BLaER1 (cell line): ENCODE measurements around the gene IFNAR1.

Experiments
- H3K27ac ChIP-seq: shearing (Covaris generic); formaldehyde crosslinking; 2 replicates; pipeline ENCODE4 v1.8.1; 2022
- H3K27me3 ChIP-seq: shearing (Covaris generic); formaldehyde crosslinking; 2 replicates; pipeline ENCODE4 v1.8.1; 2022
- H3K36me3 ChIP-seq: shearing (Covaris generic); formaldehyde crosslinking; 2 replicates; pipeline ENCODE4 v1.8.1; 2022
- H3K4me1 ChIP-seq: shearing (Covaris generic); formaldehyde crosslinking; 2 replicates; pipeline ENCODE4 v1.8.1; 2022
- H3K4me2 ChIP-seq: shearing (Covaris generic); formaldehyde crosslinking; 2 replicates; pipeline ENCODE4 v1.8.1; 2022
- H3K4me3 ChIP-seq: shearing (Covaris generic); formaldehyde crosslinking; 2 replicates; pipeline ENCODE4 v1.8.1; 2022
- H3K9ac ChIP-seq: shearing (Covaris generic); formaldehyde crosslinking; 2 replicates; pipeline ENCODE4 v1.8.1; 2022
- H3K9me3 ChIP-seq: shearing (Covaris generic); formaldehyde crosslinking; 2 replicates; pipeline ENCODE4 v1.8.1; 2022
- H4K20me1 ChIP-seq: shearing (Covaris generic); formaldehyde crosslinking; 2 replicates; pipeline ENCODE4 v1.8.1; 2022
- Cebpa-rat ChIP-seq: shearing (Covaris generic); IDR thresholded peaks from 2 replicates; pipeline ENCODE4 v1.8.1; 2022

IFNAR1 gene

GRCh38 chr21:33334824-33335223 is 10.1 kb downstream of the IFNAR1 start:
- Histone ChIP-seq H3K4me2 (no peak overlapping the region), H3K9me3 (peaks cover 56% of the 10 kb centered on the region), H4K20me1 (peaks cover 43% of the 10 kb centered on the region), H3K27ac (no peak overlapping the region), H3K4me3 (no peak overlapping the region), H3K9ac (no peak overlapping the region), H3K27me3 (no peaks in the 10 kb centered on the region), H3K36me3 (peaks cover 74% of the 10 kb centered on the region), H3K4me1 (peaks cover 6% of the 10 kb centered on the region; the same call in 1 of the 2 replicates)
- TF ChIP-seq Cebpa-rat = no peak

DNA sequence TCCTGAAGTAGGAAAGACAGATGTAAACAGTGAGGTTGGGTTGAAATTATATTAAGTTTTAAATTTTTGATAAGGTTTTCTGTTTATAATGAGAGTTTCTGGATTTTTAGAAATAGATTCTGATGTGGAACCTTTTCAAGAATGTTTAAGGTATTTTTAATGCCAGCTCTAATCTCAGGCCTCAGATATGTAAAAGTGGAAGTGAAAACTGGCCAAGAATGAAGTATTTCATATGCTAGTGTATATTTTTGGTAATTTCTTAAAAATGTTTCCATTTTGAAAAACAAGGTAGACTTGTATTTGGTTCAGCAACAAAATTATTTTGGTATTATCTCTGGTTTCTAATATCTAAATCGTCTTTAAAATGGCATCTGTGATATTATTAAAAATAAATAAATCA is 14.4 kb downstream of the IFNAR1 start:
- Histone ChIP-seq H4K20me1 (peaks cover 41% of the 10 kb centered on the region), H3K4me2 (no peak overlapping the region), H3K36me3 (peaks cover 75% of the 10 kb centered on the region), H3K27ac (no peak overlapping the region), H3K9me3 (peaks cover 14% of the 10 kb centered on the region), H3K4me3 (no peak overlapping the region), H3K27me3 (no peaks in the 10 kb centered on the region), H3K9ac (no peak overlapping the region), H3K4me1 (no peaks in the 10 kb centered on the region)
- TF ChIP-seq Cebpa-rat = no peak

DNA sequence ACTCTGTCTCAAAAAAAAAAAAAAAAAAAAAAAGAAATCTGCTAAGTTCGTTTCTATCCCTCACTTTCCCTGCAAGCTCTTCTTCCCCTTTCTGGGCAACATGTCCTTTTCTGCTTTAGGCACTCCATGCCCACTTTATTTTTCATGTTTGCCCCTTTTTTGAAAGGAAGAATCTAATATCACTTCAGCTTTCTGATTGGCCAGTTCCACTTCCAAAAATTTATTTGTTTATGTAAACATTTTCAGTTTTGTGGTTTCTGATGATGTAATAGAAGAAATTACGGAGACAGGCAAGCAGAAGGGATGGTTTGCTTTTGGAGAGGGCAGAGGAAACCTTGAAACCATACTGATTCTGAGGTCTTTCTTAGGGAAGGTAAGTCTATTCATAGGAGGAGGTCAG is 15.1 kb downstream of the IFNAR1 start:
- Histone ChIP-seq H4K20me1 (peaks cover 34% of the 10 kb centered on the region), H3K4me3 (no peak overlapping the region), H3K4me2 (no peak overlapping the region), H3K9me3 (peaks cover 7% of the 10 kb centered on the region), H3K4me1 (no peaks in the 10 kb centered on the region), H3K36me3 (peaks cover 76% of the 10 kb centered on the region), H3K27me3 (no peaks in the 10 kb centered on the region), H3K27ac (no peak overlapping the region), H3K9ac (no peak overlapping the region)
- no peak for TF ChIP-seq Cebpa-rat

DNA sequence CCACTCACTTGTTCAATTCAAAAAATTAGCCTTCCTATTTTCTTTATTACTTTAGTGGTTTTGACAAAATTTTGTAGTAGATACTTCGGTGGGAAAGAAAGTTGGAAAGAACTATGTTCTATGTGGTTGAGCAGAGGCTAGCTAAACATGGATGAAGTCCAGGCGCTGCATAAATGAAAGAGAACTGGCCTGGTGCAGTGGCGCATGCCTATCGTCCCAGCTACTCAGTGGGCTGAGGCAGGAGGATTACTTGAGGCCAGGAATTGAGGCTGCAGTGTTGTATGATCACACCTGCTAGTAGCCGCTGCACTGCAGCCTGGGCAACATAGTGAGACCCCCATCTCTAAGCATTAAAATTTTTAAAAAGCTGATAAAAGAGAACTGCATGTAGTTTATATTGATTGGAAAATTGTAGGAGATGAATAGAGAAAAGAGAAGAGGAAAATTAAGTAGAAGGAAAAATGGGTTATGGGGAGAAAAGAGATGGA is 21.0 kb downstream of the IFNAR1 start:
- no peak overlapping the region for H3K4me3 ChIP-seq
- H3K36me3 ChIP-seq = peaks cover 93% of the 10 kb centered on the region
- H3K27ac ChIP-seq = no peak overlapping the region

GRCh38 chr21:33348706-33349105 is 23.9 kb downstream of the IFNAR1 start:
- H3K4me1 ChIP-seq = no peaks in the 10 kb centered on the region
- H3K9ac ChIP-seq = no peak overlapping the region
- TF ChIP-seq Cebpa-rat = no peak
- H3K4me3 ChIP-seq = no peak overlapping the region
- H3K4me2 ChIP-seq = no peak overlapping the region
- H3K36me3 ChIP-seq = peaks cover 95% of the 10 kb centered on the region
- H3K27me3 ChIP-seq = no peaks in the 10 kb centered on the region
- no peaks in the 10 kb centered on the region for H4K20me1 ChIP-seq
- H3K27ac ChIP-seq = no peak overlapping the region
- no peaks in the 10 kb centered on the region for H3K9me3 ChIP-seq

More for the DNA sequence above, 21.0 kb downstream of the IFNAR1 start:
- Histone ChIP-seq H3K27me3 (no peaks in the 10 kb centered on the region), H3K4me2 (no peak overlapping the region), H3K9ac (no peak overlapping the region), H4K20me1 (0 out of 2 replicates have a peak, but pooled peaks cover 5% of the 10 kb centered on the region), H3K9me3 (no peaks in the 10 kb centered on the region), H3K4me1 (no peaks in the 10 kb centered on the region)
- no peak for TF ChIP-seq Cebpa-rat

DNA sequence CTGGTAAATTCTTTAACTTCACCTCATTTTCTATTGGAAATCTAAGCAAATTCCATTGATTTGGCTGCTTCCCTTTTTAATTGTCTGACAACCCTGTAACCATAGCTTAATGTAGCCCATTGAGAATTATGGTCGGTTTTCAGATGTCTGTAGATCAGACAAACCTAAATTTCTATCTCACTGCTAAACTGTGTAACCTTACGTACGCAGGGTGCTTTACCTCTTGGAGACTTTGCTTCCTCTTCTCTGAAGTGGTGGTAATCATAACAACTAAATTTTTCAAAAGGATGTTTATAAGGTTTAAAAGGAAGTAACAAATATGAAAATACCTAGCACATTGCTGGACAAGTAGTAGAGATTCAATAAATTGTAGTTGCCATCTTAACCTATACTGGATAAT is 25.9 kb downstream of the IFNAR1 start:
- Histone ChIP-seq H3K36me3 (peaks cover 92% of the 10 kb centered on the region), H3K4me2 (no peak overlapping the region), H3K27me3 (no peaks in the 10 kb centered on the region), H4K20me1 (no peaks in the 10 kb centered on the region), H3K4me1 (no peaks in the 10 kb centered on the region), H3K27ac (no peak overlapping the region), H3K9ac (no peak overlapping the region), H3K4me3 (no peak overlapping the region), H3K9me3 (no peaks in the 10 kb centered on the region)
- TF ChIP-seq Cebpa-rat = no peak

DNA sequence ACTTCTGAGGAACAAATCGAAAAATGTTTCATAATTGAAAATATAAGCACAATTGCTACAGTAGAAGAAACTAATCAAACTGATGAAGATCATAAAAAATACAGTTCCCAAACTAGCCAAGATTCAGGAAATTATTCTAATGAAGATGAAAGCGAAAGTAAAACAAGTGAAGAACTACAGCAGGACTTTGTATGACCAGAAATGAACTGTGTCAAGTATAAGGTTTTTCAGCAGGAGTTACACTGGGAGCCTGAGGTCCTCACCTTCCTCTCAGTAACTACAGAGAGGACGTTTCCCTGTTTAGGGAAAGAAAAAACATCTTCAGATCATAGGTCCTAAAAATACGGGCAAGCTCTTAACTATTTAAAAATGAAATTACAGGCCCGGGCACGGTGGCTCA is 30.6 kb downstream of the IFNAR1 start:
- Histone ChIP-seq H3K4me2 (no peak overlapping the region), H3K27ac (no peak overlapping the region), H4K20me1 (no peaks in the 10 kb centered on the region), H3K4me3 (no peak overlapping the region), H3K27me3 (no peaks in the 10 kb centered on the region), H3K9ac (no peak overlapping the region), H3K9me3 (no peaks in the 10 kb centered on the region), H3K4me1 (peaks cover 5% of the 10 kb centered on the region), H3K36me3 (peaks cover 71% of the 10 kb centered on the region)
- TF ChIP-seq Cebpa-rat = no peak

GRCh38 chr21:33355996-33356395 is 31.2 kb downstream of the IFNAR1 start:
- Histone ChIP-seq H3K9me3 (no peaks in the 10 kb centered on the region), H4K20me1 (no peaks in the 10 kb centered on the region), H3K4me1 (peaks cover 11% of the 10 kb centered on the region), H3K4me3 (no peak overlapping the region), H3K9ac (no peak overlapping the region), H3K4me2 (no peak overlapping the region), H3K27ac (no peak overlapping the region), H3K27me3 (no peaks in the 10 kb centered on the region), H3K36me3 (peaks cover 64% of the 10 kb centered on the region)
- no peak for TF ChIP-seq Cebpa-rat

- H4K20me1 ChIP-seq = no peaks in the 10 kb centered on the region
- H3K27ac ChIP-seq = no peak overlapping the region
- H3K27me3 ChIP-seq = no peaks in the 10 kb centered on the region
- no peak overlapping the region for H3K4me3 ChIP-seq
- H3K9ac ChIP-seq = no peak overlapping the region
- TF ChIP-seq Cebpa-rat = no peak
- H3K9me3 ChIP-seq = no peaks in the 10 kb centered on the region
- peaks cover 53% of the 10 kb centered on the region for H3K36me3 ChIP-seq
- no peak overlapping the region for H3K4me2 ChIP-seq
- peaks cover 23% of the 10 kb centered on the region for H3K4me1 ChIP-seq
These were observed 32.4 kb downstream of the IFNAR1 start for GRCh38 chr21:33357177-33357576.

GRCh38 chr21:33359446-33359845 is 34.7 kb downstream of the IFNAR1 start:
- Histone ChIP-seq H3K4me3 (no peak overlapping the region), H4K20me1 (no peaks in the 10 kb centered on the region), H3K9ac (no peak overlapping the region), H3K4me2 (no peak overlapping the region), H3K36me3 (peaks cover 34% of the 10 kb centered on the region), H3K4me1 (peaks cover 27% of the 10 kb centered on the region), H3K27ac (no peak overlapping the region), H3K27me3 (no peaks in the 10 kb centered on the region), H3K9me3 (no peaks in the 10 kb centered on the region)
- no peak for TF ChIP-seq Cebpa-rat

DNA sequence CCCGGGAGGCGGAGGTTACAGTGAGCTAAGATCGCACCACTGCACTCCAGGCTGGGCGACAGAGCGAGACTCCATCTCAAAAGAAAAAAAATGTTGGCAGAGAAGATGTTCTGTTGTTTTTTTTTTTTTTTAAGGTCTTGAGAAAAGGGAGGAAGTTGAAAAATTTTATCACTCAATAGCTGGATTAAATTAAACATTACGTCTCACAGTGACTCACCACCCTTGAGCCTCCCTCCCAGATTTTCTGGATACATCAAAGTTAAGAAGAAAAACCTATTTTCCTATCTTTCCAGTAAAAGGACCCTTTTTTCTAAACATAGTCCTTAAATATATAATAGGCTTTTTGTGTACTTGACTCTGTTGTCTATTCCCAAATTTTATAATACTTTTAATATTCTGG is 35.5 kb downstream of the IFNAR1 start:
- no peak overlapping the region for H3K9ac ChIP-seq
- H3K4me3 ChIP-seq = no peak overlapping the region
- no peaks in the 10 kb centered on the region for H3K9me3 ChIP-seq
- no peaks in the 10 kb centered on the region for H3K27me3 ChIP-seq
- H3K36me3 ChIP-seq = peaks cover 29% of the 10 kb centered on the region
- H3K4me1 ChIP-seq = peaks cover 27% of the 10 kb centered on the region
- no peak for TF ChIP-seq Cebpa-rat
- no peaks in the 10 kb centered on the region for H4K20me1 ChIP-seq
- H3K27ac ChIP-seq = no peak overlapping the region
- peak overlapping the region; percentile 87; the same call in 1 of the 2 replicates for H3K4me2 ChIP-seq
